Muscle of arm (tissue), 12 donors: Measurements from ENCODE around the gene NRARP. TPM values are rescaled to one million over a fixed set of nuclear protein-coding genes. Genes with fewer than 3 reads are reported as not detected.
"Not testable (repeated sequence)": the region's sequence is repeated elsewhere in the genome, so short reads cannot be mapped to it uniquely, and the experiment has no call there.

ENCODE experiments used
- DNase-seq: peaks from one replicate; pipeline ENCODE4 v3.0.0-alpha.2; 2013
- polyA plus RNA-seq, 12 donors: library from polyadenylated mRNA; unstranded; fragments of 120-200 nt; gene quantifications; one replicate each; pipeline ENCODE4 v1.2.1, GENCODE V29; 2013; ENCODE audit not compliant: insufficient read length in 12 of 12

Gene NRARP
- polyA plus RNA-seq, 12 donors, result 2.6 to 28.7 (median 4.3) TPM; not detected in 1

GRCh38 chr9:137265496-137266161 lies 36.4 kb downstream of the NRARP start:
- DNase-seq, result no peak

- DNase-seq, result no peak
Observed at GRCh38 chr9:137264067-137264466, 38.0 kb downstream of the NRARP start.

DNA sequence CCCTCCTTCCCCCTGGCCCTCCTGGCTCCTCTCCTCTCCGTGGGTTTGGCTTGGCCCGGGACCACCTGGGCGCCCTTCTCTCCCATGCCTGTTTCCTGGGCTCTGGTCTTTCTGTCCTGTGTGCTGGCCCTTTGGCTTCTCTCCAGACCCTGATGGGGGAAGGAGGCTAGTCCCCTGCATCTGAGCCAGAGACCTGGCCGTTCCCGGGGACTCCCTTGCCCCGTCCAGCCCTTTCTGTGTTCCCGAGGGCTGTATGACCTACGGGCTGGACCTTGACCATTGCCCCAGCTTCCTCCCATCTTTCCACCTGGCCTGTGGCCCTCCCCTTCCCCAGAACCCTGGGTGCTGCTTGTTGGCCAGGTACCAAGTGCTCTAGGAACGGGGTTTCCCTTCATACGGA lies 38.6 kb downstream of the NRARP start:
- DNase-seq, result no peak

DNA sequence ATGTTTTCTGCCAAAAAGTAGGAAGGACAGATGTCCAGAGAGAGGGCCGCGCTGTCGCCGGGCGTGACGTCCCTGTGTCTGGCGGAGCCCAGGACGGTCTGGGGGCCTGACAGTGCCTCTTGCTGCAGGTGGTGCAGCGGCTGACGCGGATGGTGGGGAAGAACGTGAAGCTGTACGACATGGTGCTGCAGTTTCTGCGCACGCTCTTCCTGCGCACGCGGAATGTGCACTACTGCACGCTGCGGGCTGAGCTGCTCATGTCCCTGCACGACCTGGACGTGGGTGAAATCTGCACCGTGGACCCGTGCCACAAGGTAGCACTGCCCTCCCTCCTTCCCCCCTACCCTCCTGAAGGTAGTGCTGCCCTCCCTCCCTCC lies 39.2 kb downstream of the NRARP start:
- DNase-seq, result no peak

GRCh38 chr9:137262173-137262908 lies 39.7 kb downstream of the NRARP start:
- DNase-seq, result not testable (repeated sequence)

DNA sequence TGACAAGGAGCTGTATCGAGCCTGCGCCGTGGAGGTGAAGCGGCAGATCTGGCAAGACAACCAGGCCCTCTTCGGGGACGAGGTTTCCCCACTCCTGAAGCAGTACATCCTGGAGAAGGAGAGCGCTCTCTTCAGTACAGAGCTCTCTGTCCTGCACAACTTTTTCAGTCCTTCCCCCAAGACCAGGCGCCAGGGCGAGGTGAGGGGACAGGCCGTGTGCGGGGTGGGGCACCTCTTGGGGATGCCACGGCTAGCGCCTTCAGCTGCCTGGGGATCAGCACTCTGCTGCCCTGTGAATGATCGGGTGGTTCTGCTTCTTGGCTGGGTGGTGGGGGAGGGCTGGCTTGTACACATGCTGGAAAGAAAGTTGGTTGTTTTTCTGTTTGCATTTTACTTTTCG lies 45.2 kb downstream of the NRARP start:
- DNase-seq, result no peak

DNA sequence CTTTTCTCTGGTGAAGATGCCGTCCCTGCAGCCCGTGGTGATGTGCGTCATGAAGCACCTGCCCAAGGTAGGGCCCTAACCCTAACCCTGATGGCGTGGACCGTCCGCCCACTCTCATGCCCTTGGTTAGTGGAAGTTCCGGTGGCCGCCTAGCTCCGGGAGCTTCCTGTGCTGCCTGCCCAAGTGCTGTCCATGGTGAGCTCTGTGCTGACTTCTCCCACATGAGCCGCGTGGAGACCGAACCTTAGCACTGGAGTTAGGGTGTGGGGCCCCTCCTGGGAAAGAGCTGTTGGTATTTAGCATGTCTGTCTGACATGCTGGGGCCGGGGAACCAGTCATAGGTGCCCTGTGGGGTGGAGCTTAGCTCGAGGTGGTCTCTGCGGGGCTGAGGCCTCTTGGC lies 45.7 kb downstream of the NRARP start:
- no peak for DNase-seq

- no peak for DNase-seq
Observed at GRCh38 chr9:137255448-137256114, 46.5 kb downstream of the NRARP start.

GRCh38 chr9:137254624-137255447 lies 47.2 kb downstream of the NRARP start, which contains the start of gene NELFB:
TSS of gene NELFB (plus strand) at chr9:137255327.
- peak; percentile 93 for DNase-seq

GRCh38 chr9:137253717-137254623 lies 48.1 kb downstream of the NRARP start:
- no peak for DNase-seq

DNA sequence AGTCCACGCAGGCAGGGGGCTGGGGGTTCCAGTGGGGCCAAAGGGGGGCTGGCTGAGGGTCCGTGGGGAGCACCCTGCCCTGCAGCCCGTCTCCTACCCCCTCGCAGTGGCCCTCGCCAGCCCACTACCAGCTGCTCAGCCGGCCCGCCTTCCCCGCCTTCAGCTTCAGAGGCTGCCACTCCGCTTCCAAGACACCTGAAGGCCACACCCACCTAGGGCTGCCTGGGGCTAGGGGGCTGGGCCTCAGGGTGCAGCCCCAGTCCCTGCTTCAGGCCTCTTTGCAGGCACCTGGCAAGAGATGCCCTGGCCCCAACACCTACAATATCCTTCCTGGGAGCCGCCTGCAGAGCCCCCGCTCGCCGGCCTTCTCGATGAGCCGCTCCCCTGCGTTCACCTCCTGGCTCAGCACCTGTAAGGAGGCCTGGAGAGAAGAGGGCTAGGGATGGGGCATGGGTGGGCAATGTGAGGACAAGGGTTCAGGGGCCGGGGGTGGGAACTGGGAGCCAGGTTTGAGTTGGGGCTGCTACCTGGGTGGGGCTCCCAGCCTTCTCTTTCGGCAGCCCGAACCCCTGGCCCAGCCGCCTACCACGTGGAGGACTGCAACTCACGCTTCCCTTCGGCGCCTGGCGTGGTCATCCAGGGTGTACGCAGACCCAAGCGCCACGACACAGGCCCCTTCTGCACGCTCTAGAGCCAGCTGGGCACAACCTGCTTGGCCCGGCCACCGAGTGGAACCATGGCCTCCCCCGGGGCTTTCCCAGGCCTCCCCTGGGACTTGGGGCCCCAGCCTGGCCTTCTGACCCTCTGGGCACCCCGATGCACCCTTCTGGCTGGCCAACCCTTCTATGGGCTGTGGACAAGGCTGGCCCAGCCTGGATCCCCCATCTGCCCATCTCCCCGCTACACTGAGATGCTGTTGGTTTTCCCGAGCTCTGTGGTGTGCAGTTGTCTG lies 49.2 kb downstream of the NRARP start:
- DNase-seq, result no peak

GRCh38 chr9:137251490-137252268 lies 50.4 kb downstream of the NRARP start:
- no peak for DNase-seq

DNA sequence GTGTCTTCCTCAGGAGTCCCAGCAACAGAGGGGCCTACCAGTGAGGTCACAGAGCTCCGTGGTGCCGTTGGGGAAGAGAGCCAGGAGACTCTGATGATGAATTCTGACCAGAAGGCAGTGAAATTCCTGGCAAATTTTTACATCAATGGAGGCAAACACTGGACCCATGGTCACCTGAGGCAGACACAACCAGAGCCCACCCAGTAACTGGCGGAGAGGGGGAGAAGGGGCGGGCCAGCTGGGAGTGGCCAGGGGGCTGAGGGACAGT lies 50.9 kb downstream of the NRARP start, which contains the start of gene STPG3:
Gene STPG3, plus strand, starts transcription at position 93 of the 268 bp plus-strand sequence. Its CDS starts 1 bp downstream, at position 94.
- no peak for DNase-seq

DNA sequence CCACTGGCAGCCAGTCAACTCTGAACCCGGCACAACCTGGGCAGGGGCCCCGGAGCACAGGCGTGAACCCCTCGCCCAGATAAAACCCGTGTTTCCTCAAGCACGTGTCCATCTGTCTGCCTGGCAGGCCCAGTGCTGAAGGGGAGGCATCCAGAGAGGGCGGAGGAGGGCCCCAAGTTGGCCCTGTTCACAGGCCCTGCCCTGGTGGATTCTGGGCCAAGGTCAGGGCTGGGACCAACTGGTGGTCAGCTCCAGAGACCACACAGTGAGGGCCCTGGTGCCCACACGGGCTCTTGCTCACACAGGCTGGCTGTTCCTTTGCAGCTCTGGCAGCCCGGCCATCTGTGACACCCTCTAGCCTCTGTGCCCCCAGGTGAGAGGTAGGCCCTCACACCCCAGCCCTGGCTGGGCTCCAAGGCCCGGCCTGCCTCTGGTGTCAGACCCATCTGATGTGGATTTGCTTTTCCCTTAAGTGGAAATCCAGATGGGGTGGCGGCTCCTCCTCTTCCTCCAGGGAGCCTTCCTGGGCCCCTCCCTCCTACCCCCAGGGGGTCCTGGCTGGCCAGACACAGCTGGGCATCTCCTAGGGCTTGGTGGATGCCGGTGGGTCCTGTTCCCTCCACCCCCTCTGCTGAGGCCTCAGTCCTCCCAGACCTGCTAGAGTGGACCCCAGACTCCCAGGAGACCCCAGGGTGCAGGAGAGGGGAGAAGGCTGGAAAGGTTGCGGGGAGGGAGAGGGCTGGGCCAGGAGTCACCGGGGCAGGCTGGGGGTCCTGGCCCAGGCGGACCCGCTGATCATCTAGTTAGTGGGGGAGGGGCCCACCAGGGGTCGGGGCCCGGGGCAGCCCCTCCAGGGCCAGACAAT lies 51.5 kb downstream of the NRARP start:
- no peak for DNase-seq
